ENCODE results near the gene RHBDL1. TPM values are rescaled to one million over a fixed set of nuclear protein-coding genes. Genes with fewer than 3 reads are reported as not detected.

RHBDL1 gene
- total and polyA plus RNA-seq, 2 donors (not counting 3 experiments of a cell fraction or from before 2014, with no cell fraction given), result 1.1 to 1.8 TPM

DNA sequence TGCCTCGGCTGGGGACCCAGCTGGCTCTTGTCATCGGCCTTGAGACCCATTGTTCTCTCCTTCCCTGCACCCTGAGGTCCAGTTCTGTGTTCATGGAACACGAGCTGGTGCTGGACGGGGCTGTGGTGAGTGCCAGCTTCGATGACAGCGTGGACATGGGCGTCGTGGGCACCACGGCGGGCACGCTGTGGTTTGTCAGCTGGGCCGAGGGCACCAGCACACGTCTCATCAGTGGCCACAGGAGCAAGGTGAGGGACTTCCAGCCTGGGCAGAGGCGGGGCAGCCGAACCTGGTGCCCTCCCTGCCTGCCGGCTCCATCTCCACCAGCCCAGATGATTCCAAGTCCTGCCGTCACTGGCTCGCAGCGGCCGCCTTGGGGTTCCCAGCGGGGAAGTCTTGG is 12.9 kb upstream of the RHBDL1 start:
- no TSS peak for BruUV-seq (replicated peaks)
- ChIA-PET CTCF (interaction anchor here (0.7 to 1.4 kb wide), 2 partner anchors 24 to 26 kb away, joined by 3 read pairs; partner anchors contain the start of gene METTL26), POLR2A (no interaction called here)
- dilution Hi-C loops (cut with MboI; ENCODE audit: extremely low pct_ligation_motif_present, low sequenced_read_pairs), result no loop called here
- H3K36me3 ChIP-seq (ENCODE audit: control insufficient read depth in 2 of 2, extremely low read depth in 1 of 2, insufficient read depth in 2 of 2, low read length in 2 of 2), result peaks cover 0 to 3% of the 10 kb centered on the region in 2 experiments
- H3K9me3 ChIP-seq (replicated peaks; ENCODE audit: control insufficient read depth, insufficient read depth, low read length), result no peaks in the 10 kb centered on the region
- FAIRE-seq, result no peak
- no peak overlapping the region for H3K4me2 ChIP-seq (ENCODE audit: insufficient read depth, low read length)
- no peak overlapping the region for H3K4me3 ChIP-seq (replicated peaks in 1 of 3; ENCODE audit: insufficient read depth in 1 of 3, low read depth in 1 of 3, low read length in 3 of 3)
- intact Hi-C loops (cut with micrococcal nuclease), result no loop called here
- no peak for DNase-seq (ENCODE audit: low read depth, low spot score)
- H3K79me2 ChIP-seq (ENCODE audit: control insufficient read depth, insufficient read depth, low read length), result no peaks in the 10 kb centered on the region
- H4K20me1 ChIP-seq (replicated peaks; ENCODE audit: control insufficient read depth, extremely low read depth, insufficient read depth, low read length), result no peaks in the 10 kb centered on the region
- H3K27ac ChIP-seq (ENCODE audit: insufficient read depth, low read depth, low read length), result no peak overlapping the region
- H3K9ac ChIP-seq (replicated peaks; ENCODE audit: extremely low read depth, insufficient read depth, low read length), result no peak overlapping the region
- no peaks in the 10 kb centered on the region for H3K4me1 ChIP-seq (ENCODE audit: control insufficient read depth, extremely low read depth, insufficient read depth, low read length)
- H3K27me3 ChIP-seq (ENCODE audit: control insufficient read depth in 2 of 2, insufficient read depth in 2 of 2, low read length in 2 of 2), result no peaks in the 10 kb centered on the region
- no peaks in the 10 kb centered on the region for H3K9me1 ChIP-seq (replicated peaks; ENCODE audit: control insufficient read depth, extremely low read depth, insufficient read depth, low read length)
- TF ChIP-seq POLR2AphosphoS5 (IDR thresholded peaks at IDR 0.05; ENCODE audit: insufficient read depth, low read depth, low read length) (no peak), POLR2A (IDR thresholded peaks at IDR 0.05; ENCODE audit: low read depth, low read length) (no peak), GATA2 (IDR thresholded peaks at IDR 0.05; ENCODE audit: insufficient read depth, insufficient read length, low read depth, low read length) (no peak), JUN (IDR thresholded peaks at IDR 0.05; ENCODE audit: borderline replicate concordance, insufficient read depth, insufficient read length, low read depth) (no peak), MYC (IDR thresholded peaks at IDR 0.05; ENCODE audit: low read depth, low read length) (no peak), FOS (IDR thresholded peaks at IDR 0.05; ENCODE audit: borderline replicate concordance, insufficient read depth, low read length) (no peak), EZH2 (IDR thresholded peaks at IDR 0.05; ENCODE audit: borderline replicate concordance, low read depth, low read length, severe bottlenecking) (no peak)
- TF ChIP-seq, protein P1, sequence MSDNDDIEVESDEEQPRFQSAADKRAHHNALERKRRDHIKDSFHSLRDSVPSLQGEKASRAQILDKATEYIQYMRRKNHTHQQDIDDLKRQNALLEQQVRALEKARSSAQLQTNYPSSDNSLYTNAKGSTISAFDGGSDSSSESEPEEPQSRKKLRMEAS (IDR thresholded peaks at IDR 0.05; ENCODE audit: insufficient read depth, insufficient read length), result no peak
- TF ChIP-seq, protein P2, sequence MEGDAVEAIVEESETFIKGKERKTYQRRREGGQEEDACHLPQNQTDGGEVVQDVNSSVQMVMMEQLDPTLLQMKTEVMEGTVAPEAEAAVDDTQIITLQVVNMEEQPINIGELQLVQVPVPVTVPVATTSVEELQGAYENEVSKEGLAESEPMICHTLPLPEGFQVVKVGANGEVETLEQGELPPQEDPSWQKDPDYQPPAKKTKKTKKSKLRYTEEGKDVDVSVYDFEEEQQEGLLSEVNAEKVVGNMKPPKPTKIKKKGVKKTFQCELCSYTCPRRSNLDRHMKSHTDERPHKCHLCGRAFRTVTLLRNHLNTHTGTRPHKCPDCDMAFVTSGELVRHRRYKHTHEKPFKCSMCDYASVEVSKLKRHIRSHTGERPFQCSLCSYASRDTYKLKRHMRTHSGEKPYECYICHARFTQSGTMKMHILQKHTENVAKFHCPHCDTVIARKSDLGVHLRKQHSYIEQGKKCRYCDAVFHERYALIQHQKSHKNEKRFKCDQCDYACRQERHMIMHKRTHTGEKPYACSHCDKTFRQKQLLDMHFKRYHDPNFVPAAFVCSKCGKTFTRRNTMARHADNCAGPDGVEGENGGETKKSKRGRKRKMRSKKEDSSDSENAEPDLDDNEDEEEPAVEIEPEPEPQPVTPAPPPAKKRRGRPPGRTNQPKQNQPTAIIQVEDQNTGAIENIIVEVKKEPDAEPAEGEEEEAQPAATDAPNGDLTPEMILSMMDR (IDR thresholded peaks at IDR 0.05; ENCODE audit: extremely low read depth in 1 of 2, insufficient read depth in 1 of 2, low read depth in 1 of 2, low read length in 2 of 2), result no peak
- no peak overlapping the region for H2AFZ ChIP-seq (ENCODE audit: low read depth, low read length)

Data from endothelial cell of umbilical vein (primary cell).